Coronary artery (tissue), 2 donors: ENCODE results near the gene CCDC198.

Source experiments
- DNase-seq: peaks from one replicate; pipeline ENCODE4 v3.0.0-alpha.2; 2017; ENCODE audit warnings: low spot score
- H3K27ac ChIP-seq, 2 donors: fragments of 200-600 bp; sonication (generic); one replicate each; pipeline ENCODE4 v1.5.1; 2016 to 2019
- H3K4me3 ChIP-seq: fragments of 200-600 bp; sonication (generic); 2 replicates; pipeline ENCODE4 v1.5.1; 2016; ENCODE audit warnings: mild to moderate bottlenecking, moderate library complexity
- CTCF ChIP-seq: fragments of 200-600 bp; sonication (generic); IDR thresholded peaks from one replicate; pipeline ENCODE4 v1.5.1; 2019; ENCODE audit warnings: antibody characterized with exemption

CCDC198 gene

GRCh38 chr14:57493467-57494181 is at the start of gene CCDC198:
Gene CCDC198 (minus strand): TSS chr14:57493857. CDS start chr14:57493715, 142 bp downstream.
- TF ChIP-seq CTCF, result no peak
- H3K4me3 ChIP-seq, result no peak within 1 kb of the TSS
- H3K27ac ChIP-seq, result no peak within 1 kb of the TSS
- DNase-seq, result no peak

- TF ChIP-seq CTCF, result no peak
- Histone ChIP-seq H3K4me3 (no peak overlapping the region), H3K27ac (no peak overlapping the region)
- DNase-seq, result no peak
Measured at GRCh38 chr14:57533214-57533613, 39.6 kb upstream of the CCDC198 start.

- no peak for TF ChIP-seq CTCF
- DNase-seq, result no peak
- no peak overlapping the region for H3K4me3 ChIP-seq
- H3K27ac ChIP-seq, result no peak overlapping the region
Measured at GRCh38 chr14:57530571-57530970, 36.9 kb upstream of the CCDC198 start.

GRCh38 chr14:57526942-57527341 is 33.3 kb upstream of the CCDC198 start:
- Histone ChIP-seq H3K4me3 (no peak overlapping the region), H3K27ac (no peak overlapping the region)
- no peak for TF ChIP-seq CTCF
- no peak for DNase-seq

- Histone ChIP-seq H3K4me3 (no peak overlapping the region), H3K27ac (no peak overlapping the region)
- TF ChIP-seq CTCF, result no peak
- no peak for DNase-seq
Measured at GRCh38 chr14:57519043-57519442, 25.4 kb upstream of the CCDC198 start.

- no peak overlapping the region for H3K4me3 ChIP-seq
- DNase-seq, result no peak
- H3K27ac ChIP-seq, result no peak overlapping the region
- TF ChIP-seq CTCF, result no peak
Measured at GRCh38 chr14:57512220-57512619, 18.6 kb upstream of the CCDC198 start.

GRCh38 chr14:57508756-57509155 is 15.1 kb upstream of the CCDC198 start:
- no peak overlapping the region for H3K27ac ChIP-seq
- DNase-seq, result no peak
- no peak overlapping the region for H3K4me3 ChIP-seq
- TF ChIP-seq CTCF, result no peak
